Parathyroid adenoma (tissue), 2 donors: Measurements from ENCODE around the gene INHBA.

Experiments
- H2AFZ ChIP-seq: fragments of 300-600 bp; sonication (generic); one replicate; pipeline ENCODE4 v1.7.0; 2017; ENCODE audit warnings: antibody characterized with exemption, mild to moderate bottlenecking
- H3K27ac ChIP-seq: fragments of 300-600 bp; sonication (generic); one replicate; pipeline ENCODE4 v1.7.0; 2017
- H3K27me3 ChIP-seq: fragments of 300-600 bp; sonication (generic); one replicate; pipeline ENCODE4 v1.7.0; 2017; ENCODE audit warnings: low read length; ENCODE audit not compliant: control insufficient read depth, insufficient read depth
- H3K36me3 ChIP-seq: fragments of 300-600 bp; sonication (generic); one replicate; pipeline ENCODE4 v1.7.0; 2017; ENCODE audit warnings: low read length; ENCODE audit not compliant: control insufficient read depth, insufficient read depth
- H3K4me1 ChIP-seq: fragments of 300-600 bp; sonication (generic); one replicate; pipeline ENCODE4 v1.7.0; 2017; ENCODE audit warnings: control low read depth
- H3K4me2 ChIP-seq: fragments of 300-600 bp; sonication (generic); one replicate; pipeline ENCODE4 v1.7.0; 2017; ENCODE audit warnings: low read length
- H3K4me3 ChIP-seq: fragments of 300-600 bp; sonication (generic); one replicate; pipeline ENCODE4 v1.7.0; 2017; ENCODE audit warnings: low read depth, low read length
- H3K79me2 ChIP-seq: fragments of 300-600 bp; sonication (generic); one replicate; pipeline ENCODE4 v1.7.0; 2017; ENCODE audit warnings: control low read depth
- H3K9ac ChIP-seq: fragments of 300-600 bp; sonication (generic); one replicate; pipeline ENCODE4 v1.7.0; 2017; ENCODE audit warnings: mild to moderate bottlenecking
- H3K9me3 ChIP-seq: fragments of 300-600 bp; sonication (generic); one replicate; pipeline ENCODE4 v1.7.0; 2017; ENCODE audit warnings: low read length; ENCODE audit not compliant: control insufficient read depth
- TF ChIP-seq, protein P1 (sequence below): fragments of 300-600 bp; sonication (generic); IDR thresholded peaks from one replicate; pipeline ENCODE4 v1.7.0; 2017; ENCODE audit warnings: antibody characterized with exemption, mild to moderate bottlenecking
- donor health status: primary hyperparathyroidism.

The INHBA gene

DNA sequence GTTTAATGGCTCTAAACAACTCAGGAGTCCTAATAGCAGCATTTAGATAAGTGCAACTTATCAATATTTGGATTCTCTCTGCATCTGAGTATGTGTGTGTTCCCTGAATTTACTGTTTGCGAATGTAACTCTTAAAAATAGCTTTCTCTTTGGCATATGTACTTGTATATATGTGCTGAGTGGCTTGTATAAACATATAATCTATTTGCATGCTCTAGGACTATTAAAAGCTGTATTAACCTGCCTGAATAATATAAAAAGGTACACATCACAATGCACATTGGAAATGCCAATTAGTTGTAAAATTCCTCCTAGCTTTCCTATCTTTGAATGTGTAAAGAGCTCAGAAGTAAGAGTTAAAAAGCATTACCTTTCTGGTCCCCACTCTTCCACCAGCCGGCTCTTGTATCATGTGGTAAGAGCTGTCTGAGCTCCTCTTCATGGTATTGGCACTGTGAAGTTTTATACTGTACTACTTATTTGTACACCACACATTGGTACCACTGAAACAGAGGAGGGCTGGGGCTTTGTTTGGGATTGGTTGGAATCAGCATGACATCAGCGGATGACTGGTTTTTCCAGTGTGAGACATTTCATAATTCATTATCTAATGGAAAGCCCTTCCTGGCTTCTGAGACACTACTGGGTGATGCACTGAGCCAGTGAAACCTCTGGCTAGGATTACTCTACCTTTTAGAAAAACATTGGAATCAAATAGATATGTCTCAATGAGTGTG lies at the start of gene INHBA:
Gene INHBA, minus strand, starts transcription at position 456 of the 737 bp plus-strand sequence. CDS start 2,716 bp downstream, outside the sequence.
- no peak within 1 kb of the TSS for H3K27ac ChIP-seq
- H3K4me3 ChIP-seq = no peak within 1 kb of the TSS

DNA sequence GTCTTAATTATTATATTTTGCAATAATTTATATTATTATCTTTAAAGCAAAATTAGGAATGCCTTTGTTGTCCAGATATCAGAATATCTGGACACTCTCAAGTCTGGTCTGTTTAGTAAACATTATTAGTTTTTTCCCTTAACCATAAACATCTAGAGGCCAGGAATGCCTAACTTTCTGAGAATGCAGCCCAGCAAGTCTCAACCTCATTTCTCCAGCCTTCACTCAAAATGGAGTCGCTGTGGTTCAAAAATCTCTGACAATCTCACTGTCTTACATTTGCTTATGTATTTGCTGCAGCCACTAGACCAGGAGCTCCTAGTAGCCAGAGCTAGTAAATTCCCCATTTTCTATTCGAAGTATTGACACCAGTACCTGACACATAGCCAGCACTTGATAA lies 49.7 kb upstream of the INHBA start:
- H3K36me3 ChIP-seq = no peaks in the 10 kb centered on the region

More for the DNA sequence above, at the start of gene INHBA:
- TF ChIP-seq, protein P1, sequence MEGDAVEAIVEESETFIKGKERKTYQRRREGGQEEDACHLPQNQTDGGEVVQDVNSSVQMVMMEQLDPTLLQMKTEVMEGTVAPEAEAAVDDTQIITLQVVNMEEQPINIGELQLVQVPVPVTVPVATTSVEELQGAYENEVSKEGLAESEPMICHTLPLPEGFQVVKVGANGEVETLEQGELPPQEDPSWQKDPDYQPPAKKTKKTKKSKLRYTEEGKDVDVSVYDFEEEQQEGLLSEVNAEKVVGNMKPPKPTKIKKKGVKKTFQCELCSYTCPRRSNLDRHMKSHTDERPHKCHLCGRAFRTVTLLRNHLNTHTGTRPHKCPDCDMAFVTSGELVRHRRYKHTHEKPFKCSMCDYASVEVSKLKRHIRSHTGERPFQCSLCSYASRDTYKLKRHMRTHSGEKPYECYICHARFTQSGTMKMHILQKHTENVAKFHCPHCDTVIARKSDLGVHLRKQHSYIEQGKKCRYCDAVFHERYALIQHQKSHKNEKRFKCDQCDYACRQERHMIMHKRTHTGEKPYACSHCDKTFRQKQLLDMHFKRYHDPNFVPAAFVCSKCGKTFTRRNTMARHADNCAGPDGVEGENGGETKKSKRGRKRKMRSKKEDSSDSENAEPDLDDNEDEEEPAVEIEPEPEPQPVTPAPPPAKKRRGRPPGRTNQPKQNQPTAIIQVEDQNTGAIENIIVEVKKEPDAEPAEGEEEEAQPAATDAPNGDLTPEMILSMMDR = no peak
- H3K4me1 ChIP-seq = peaks cover 6% of the 10 kb centered on the region
- H3K36me3 ChIP-seq = no peaks in the 10 kb centered on the region
- no peak within 1 kb of the TSS for H3K4me2 ChIP-seq
- H3K27me3 ChIP-seq = no peaks in the 10 kb centered on the region
- H3K9me3 ChIP-seq = no peaks in the 10 kb centered on the region
- H3K79me2 ChIP-seq = no peaks in the 10 kb centered on the region
- no peak within 1 kb of the TSS for H2AFZ ChIP-seq
- no peak within 1 kb of the TSS for H3K9ac ChIP-seq

DNA sequence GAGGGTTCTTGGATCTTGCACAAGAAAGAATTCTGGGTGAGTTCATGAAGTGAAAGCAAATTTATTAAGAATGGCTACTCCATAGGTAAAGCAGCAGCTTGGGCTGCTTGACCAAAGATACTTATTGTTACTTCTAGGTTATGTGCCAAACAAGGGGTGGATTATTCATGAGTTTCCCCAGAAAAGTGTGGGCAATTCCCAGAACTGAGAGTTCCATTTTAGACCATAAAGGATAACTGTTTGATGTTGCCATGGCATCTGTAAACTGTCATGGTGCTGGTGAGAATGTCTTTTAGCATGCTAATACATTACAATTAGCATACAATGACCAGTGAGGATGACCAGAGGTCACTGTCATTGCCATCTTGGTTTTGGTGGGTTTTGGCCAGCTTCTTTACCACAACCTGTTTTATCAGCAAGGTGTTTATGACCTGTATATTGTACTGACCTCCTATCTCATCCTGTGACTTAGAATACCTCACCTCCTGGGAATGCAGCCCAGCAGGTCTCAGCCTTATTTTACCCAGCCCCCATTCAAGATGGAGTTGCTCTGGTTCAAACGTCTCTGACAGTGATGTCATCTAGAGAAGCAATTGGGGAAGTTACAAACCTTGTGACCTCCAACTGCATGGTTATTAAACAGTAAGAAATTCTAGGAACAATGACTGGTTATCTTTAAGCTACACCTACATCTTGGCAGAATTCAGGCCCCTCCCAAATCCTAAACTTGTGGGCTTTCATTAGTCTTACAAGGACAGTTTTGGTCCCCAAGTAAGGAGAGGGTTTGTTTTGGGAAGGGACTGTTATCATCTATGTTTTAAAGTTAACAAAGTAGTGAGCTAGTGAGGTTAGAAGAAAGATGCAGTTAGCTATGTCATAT lies 48.0 kb upstream of the INHBA start:
- Histone ChIP-seq H3K4me3 (no peak overlapping the region), H3K4me1 (no peaks in the 10 kb centered on the region), H2AFZ (no peak overlapping the region), H3K36me3 (no peaks in the 10 kb centered on the region), H3K9me3 (no peaks in the 10 kb centered on the region), H3K27me3 (no peaks in the 10 kb centered on the region), H3K27ac (no peak overlapping the region), H3K79me2 (no peaks in the 10 kb centered on the region), H3K4me2 (no peak overlapping the region), H3K9ac (no peak overlapping the region)
- TF ChIP-seq, protein P1 = no peak

More for the DNA sequence above, 49.7 kb upstream of the INHBA start:
- no peaks in the 10 kb centered on the region for H3K9me3 ChIP-seq
- H3K4me2 ChIP-seq = no peak overlapping the region
- no peaks in the 10 kb centered on the region for H3K79me2 ChIP-seq
- no peak overlapping the region for H3K4me3 ChIP-seq
- no peak overlapping the region for H2AFZ ChIP-seq
- no peaks in the 10 kb centered on the region for H3K27me3 ChIP-seq
- TF ChIP-seq, protein P1 = no peak
- H3K9ac ChIP-seq = no peak overlapping the region
- no peaks in the 10 kb centered on the region for H3K4me1 ChIP-seq
- no peak overlapping the region for H3K27ac ChIP-seq

DNA sequence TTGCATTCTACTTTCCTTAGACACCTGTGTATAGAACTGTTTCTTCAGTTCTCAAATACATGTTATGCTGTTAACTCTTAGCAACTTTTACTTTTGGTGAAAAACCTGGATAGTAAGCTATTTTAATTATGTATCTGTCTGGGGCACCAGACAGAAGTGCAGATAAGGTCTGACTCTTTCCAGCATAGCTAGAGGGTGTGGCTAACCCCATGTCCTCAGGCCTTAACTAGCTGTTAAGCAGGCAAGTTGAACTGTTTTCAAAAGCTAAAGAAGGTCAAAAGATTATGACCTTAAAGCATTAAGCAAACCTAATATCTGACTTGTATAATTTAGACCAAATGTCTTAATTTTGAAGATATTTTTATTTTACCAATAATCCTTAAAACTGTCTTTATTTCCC lies 45.1 kb upstream of the INHBA start:
- H3K4me1 ChIP-seq = no peaks in the 10 kb centered on the region
- H3K36me3 ChIP-seq = no peaks in the 10 kb centered on the region
- no peak overlapping the region for H2AFZ ChIP-seq
- H3K9ac ChIP-seq = no peak overlapping the region
- H3K4me3 ChIP-seq = no peak overlapping the region
- H3K27ac ChIP-seq = no peak overlapping the region
- no peak overlapping the region for H3K4me2 ChIP-seq
- H3K27me3 ChIP-seq = no peaks in the 10 kb centered on the region
- TF ChIP-seq, protein P1 = no peak
- H3K9me3 ChIP-seq = no peaks in the 10 kb centered on the region
- H3K79me2 ChIP-seq = no peaks in the 10 kb centered on the region
